HG03575 (cell line): ENCODE measurements around the gene KCNJ2.

ENCODE experiments used
- ATAC-seq: cut with Tn5 transposase; IDR thresholded peaks from one replicate; pipeline ENCODE4 v1.9.1; 2021; ENCODE audit not compliant: unreplicated experiment, insufficient number of reproducible peaks, low FRiP score; ENCODE audit errors: extremely low read depth

The KCNJ2 gene

GRCh38 chr17:70168977-70169708 lies at the start of gene KCNJ2:
Gene KCNJ2, plus strand, starts transcription at chr17:70169532. Its CDS starts 5,508 bp downstream, at chr17:70175040.
- ATAC-seq = no peak

DNA sequence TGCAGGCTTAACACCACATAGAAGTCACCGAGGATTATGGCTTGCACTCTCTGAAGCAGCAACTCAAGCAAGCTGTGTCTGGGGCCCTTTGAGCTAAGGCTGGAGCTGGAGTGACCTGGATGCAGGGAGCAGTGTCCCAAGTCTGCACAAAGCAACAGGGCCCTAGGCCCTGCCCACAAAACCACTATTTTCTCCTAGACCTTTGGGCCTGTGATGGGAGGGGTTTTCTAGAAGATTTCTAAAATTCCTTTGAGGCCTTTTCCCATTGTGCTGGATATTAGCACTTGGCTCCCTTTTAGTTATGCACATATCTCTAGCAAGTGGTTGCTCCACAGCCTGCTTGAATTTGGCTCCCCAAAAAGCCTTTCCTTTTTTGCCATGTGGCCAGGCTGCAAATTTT lies 49.8 kb upstream of the KCNJ2 start:
- ATAC-seq = no peak

- no peak for ATAC-seq
These were observed 49.3 kb upstream of the KCNJ2 start for GRCh38 chr17:70119983-70120382.

DNA sequence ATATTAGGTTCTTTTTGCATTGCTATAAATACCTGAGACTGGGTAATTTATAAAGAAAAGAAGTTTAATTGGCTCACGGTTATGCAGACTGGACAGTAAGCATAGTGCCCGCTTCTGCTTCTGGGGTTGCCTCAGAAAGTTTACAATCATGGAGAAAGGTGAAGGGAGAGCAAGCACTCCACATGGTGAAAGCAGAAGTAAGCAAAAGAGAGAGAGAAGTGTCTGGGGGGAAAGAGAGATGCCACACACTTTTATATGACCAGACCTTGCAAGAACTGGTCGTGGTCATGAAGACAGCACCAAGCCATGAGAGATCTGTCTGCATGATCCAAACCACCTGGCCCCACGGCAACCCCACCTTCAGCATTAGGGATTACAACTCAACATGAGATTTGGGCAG lies 48.9 kb upstream of the KCNJ2 start:
- ATAC-seq = no peak

DNA sequence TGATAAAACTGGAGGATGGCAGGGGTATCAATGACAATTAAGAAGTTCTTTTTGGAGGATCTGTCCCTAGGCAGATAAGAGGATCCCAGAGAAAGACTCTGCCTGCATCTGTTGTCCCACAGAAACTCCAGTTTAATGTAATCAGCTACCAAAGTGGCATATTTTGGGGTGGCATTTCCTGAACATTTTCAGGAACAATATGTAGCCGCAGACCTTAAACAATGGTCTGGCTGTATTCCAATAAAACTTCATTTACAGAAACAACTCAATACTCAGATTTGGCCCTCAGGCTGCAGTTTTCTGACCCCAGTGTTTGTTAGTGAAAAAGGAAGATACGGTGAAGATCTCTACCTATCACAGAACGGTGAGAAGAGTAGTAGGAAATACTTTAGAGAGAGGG lies 48.2 kb upstream of the KCNJ2 start:
- ATAC-seq = no peak

- ATAC-seq = no peak
These were observed 46.1 kb upstream of the KCNJ2 start for GRCh38 chr17:70123193-70123592.

DNA sequence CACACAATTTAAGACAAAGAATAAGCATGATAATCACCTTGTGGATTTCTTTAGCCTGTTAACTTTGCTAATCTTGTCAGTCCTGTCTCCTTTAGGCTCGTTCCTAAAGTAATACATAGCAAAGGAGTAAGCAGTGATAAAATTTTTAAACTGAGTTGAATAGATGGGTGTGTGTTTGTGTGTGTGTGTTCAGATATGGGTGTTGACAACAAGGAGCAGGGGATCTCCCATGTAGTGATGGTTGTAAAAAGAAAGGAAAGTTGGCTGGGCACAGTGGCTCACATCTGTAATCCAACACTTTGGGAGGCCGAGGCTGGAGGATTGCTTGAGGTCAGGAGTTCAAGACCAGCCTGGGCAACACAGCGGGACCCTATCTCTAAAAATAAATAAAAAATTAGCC lies 44.6 kb upstream of the KCNJ2 start:
- ATAC-seq = no peak

DNA sequence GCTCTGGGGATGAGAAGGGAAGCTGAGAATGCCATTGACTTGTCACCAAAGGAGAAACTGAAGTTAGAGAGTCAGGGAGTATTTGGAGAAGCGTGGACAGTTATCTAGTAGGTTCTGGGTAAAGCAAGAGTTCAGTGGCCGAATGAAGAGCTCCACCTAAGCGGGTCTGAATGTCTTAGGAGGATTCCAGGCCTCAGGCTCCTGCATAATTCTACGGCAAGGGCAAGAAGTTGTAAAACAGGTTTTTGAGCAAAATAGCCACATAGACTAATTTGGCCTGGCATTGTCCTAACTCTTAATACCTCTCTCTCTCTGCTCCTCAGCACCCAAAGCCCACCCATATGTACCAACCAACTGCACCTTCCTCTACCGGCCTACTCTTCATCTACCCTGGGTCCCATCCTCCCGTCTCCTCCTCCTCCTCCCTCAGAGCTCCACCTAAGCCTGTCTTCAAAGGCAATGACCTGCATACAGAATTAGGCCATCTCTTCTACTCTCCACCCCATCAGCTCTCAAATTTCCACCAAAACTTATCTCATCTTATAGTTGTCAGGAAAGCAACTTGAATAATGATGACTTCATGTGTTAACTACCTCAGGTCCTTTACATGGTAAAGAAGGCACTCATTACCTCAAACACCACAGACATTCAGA lies 42.0 kb upstream of the KCNJ2 start:
- no peak for ATAC-seq

DNA sequence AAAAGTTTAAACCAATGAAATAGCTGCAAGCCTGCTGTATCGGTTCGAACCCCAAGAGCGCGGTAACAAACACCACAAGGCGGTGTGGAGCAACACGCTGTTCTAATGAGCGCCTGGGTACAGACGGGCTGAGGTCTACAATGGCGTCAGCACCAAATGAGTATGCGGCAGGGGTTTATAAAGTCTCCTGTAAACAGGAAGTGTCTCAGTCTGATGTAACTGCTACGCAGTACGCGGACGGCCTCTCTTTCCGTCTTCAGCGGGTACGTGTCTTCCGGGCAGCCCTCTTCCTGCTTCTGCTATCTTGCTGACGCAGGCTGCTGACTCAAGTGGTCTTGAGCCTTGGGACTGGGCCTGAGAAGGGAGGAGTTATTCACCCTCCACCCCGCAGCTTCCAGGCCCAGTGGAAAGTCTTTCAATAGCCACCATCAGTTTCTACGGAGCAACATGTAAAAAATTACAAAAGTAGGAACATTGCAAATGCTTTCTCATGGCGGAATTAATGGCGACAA lies 40.5 kb upstream of the KCNJ2 start:
- ATAC-seq = no peak

- no peak for ATAC-seq
These were observed 39.0 kb upstream of the KCNJ2 start for GRCh38 chr17:70130289-70130688.

GRCh38 chr17:70132505-70132904 lies 36.8 kb upstream of the KCNJ2 start:
- no peak for ATAC-seq

DNA sequence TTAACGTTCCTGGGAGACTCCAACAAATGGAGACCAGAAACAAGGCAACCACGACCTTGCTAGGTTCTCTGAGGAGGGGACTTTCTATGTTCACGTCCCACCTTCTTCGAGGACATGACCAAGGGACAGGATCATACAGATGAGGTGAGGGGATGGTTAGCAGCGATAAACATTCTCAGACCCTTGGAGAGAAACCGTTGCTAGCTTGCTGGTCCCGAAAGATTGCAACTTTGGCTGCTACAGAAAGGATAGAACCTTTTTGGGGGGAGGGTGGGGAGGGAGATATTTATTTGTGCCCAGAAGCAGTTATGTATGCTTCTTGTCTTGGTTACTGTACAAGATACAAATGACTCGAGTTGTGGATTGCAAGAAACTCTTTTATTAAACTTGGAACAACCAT lies 35.3 kb upstream of the KCNJ2 start:
- ATAC-seq = no peak

- ATAC-seq = no peak
These were observed 34.6 kb upstream of the KCNJ2 start for GRCh38 chr17:70134777-70135176.

DNA sequence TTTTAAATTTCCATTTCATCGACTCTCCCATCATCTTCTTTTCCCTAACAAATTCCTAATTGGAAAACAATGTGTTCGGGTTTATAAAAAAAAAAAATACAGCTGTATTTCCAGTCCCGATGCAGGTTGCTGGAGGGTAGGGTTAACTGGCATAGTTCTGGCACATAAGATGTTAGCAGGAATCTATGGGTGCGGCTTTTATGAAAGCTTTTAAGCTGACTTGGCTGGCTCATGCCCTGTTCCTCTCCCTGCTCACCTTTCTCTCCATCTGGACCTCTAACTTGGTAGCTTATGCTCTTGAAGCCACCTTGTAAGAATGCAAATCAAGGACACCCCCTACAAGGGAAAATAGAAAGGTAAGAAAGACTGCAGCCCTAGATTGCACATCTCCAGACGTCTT lies 33.2 kb upstream of the KCNJ2 start:
- ATAC-seq = no peak

DNA sequence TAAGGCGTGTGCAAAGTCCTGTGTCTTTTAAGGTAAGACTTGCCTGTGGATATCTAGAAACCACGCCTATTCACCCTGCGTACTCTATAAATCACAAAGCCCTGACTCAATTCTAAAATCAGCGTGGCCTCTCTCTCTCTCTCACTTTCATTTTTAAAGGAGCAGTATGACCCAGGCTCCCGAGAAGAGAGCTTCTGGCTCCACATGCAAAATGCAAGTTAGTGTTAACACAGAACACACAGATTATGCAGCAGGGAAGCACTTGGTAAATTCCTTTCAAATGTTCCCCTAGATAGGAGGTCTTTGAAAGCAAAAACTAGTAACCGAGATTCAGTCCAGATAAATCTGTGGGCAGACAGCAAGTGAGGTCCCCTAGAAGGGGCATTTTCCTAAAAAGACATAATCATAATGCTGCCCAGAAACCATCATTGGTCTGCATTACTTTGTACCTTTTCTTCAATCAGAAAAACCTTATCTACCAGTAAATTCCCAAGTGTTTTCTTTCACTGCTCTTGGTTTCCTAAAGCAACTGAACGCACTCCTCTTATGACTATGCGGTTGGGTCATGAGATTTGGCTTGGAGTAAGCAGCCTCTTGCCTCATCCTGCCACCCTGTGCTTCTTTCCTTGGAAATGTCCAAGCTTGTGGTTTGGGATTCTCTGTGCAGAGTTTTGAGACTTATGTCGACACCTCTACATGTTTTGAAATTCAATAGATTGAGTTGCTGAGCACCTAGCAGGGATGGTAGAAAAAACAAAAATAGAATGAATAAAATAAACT lies 31.7 kb upstream of the KCNJ2 start:
- ATAC-seq = peak; percentile 97

DNA sequence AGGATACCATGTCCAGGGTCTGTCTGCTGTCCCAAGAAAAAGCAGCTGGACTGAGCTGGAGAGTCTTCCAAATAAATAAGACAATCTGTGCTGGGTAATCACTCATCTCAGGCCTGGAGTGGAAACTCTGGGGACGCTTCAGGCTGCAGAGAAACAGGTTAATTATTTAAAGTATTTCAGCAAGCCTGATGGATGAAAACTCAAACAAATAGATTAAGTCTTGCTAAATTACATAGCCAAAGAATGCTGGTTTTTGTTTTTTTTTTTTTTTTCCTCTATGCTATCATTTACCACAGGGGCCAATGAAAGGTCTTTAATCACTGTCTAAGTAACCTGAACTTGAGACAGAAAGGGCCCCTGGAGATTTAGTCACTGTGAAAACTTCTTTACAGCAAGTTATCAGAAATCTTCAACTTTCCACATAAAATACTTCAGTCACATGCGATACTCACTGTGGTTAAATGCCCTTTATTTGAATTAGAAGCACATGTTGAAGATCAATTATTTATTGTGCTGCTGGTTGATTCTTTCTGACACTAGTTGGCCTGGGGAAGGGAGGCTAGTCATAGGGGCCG lies 31.0 kb upstream of the KCNJ2 start:
- ATAC-seq = no peak

DNA sequence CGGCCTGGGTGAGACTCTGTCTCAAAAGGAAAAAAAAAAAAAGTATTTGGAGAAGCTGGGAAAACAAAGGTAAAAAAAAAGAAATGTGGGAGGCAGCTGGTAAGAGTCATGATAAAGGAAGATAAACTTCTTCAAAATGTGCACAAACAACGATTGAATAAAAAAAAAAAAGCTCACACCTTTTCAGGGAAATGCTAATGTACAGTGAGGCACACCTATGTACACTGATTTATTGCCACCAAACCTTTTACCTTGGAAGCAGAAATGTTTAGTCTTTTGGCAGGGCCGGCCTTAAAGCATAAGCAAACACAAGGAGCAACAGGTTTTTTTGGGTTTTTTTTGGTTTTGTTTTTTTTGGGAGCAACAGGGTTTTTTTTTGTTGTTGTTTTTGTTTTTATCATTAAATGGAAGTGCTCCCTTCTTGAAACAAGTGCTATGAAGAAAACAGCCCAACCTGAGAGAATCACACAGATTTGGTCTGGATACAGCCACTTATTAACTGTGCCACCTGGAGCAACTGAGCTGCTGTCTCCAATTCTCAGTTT lies 29.8 kb upstream of the KCNJ2 start:
- ATAC-seq = no peak

DNA sequence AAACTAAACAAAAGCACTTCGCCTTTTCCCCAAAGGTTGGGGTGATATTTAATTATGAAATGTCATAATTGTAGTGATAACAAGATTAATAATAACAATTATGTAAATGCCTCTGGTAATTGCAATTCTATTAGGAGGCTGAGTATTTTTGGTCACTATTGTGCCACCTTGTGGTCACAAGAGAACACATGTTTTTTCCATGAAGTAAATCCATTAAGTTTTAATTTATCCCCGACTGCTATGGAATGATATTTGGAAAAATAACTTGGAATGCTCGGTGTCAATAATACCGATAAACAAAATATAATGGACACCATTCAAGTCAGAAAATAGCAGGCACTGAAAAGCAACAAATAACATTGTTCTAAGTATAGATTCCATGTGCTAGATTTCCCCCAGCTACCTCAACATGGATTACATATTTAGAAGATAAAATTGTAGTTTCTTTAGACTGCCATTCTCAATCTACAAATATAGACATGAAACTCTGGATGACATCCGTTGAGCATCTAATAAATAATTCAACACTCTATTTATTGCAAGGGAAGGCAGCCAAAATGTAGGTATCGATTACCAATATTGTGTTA lies 25.0 kb upstream of the KCNJ2 start:
- no peak for ATAC-seq

- no peak for ATAC-seq
These were observed 16.1 kb upstream of the KCNJ2 start for GRCh38 chr17:70153210-70153609.
